DND-41 (cell line): ENCODE data around the gene KREMEN2.

Source experiments
- CTCF ChIP-seq: IDR thresholded peaks from 2 replicates; pipeline ENCODE4 v1.5.1; 2012; ENCODE audit warnings: borderline replicate concordance, low read length, moderate library complexity, mild to moderate bottlenecking; ENCODE audit not compliant: poor library complexity, severe bottlenecking; ENCODE audit errors: extremely low read depth
- EZH2 ChIP-seq: IDR thresholded peaks from 3 replicates; pipeline ENCODE4 v1.6.1; 2012; ENCODE audit warnings: borderline replicate concordance, low read depth, mild to moderate bottlenecking, moderate library complexity, low read length, inconsistent platforms; ENCODE audit not compliant: severe bottlenecking

DNA sequence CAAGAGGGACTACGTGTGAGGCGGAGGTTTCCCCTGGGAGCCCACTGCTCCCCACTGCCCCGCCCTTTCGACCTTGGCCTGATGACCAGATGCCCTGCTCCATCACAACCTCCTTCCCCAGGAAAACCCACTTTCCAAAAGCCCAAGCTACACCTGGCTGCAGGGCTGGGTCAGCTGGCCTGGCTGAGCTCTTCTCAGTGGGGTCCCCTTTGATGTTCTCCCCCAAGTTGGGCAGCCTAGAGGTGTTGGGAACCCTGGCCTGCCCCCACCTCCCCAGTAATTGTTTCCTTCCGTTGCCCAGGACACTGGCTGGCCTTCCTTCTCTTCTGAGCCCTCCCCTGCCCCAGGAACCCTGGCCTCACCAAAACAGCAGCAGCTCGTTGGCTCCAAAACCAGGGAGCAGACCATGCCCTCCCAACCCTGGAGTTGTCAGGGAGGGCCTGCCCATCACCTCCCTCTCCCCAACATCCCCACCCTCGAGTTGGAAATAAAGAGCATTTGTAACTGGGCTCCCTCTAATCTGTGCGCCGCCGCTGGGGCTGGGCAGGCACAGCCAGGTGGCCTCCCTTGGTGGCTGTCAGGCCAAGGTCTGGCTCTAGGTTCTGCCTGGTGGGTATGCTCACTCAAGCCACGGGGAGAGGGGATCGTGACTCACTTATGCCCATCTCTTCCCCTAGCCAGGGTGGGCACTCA, 50.1 kb downstream of the KREMEN2 start:
- TF ChIP-seq CTCF (no peak), EZH2 (no peak)
